Measurements from ENCODE around the gene SULT1C4.
A peak's percentile ranks its signal among the peaks of the same experiment; 100 is the strongest.
"Not testable (repeated sequence)": the region's sequence is repeated elsewhere in the genome, so short reads cannot be mapped to it uniquely, and the experiment has no call there.

SULT1C4 gene

DNA sequence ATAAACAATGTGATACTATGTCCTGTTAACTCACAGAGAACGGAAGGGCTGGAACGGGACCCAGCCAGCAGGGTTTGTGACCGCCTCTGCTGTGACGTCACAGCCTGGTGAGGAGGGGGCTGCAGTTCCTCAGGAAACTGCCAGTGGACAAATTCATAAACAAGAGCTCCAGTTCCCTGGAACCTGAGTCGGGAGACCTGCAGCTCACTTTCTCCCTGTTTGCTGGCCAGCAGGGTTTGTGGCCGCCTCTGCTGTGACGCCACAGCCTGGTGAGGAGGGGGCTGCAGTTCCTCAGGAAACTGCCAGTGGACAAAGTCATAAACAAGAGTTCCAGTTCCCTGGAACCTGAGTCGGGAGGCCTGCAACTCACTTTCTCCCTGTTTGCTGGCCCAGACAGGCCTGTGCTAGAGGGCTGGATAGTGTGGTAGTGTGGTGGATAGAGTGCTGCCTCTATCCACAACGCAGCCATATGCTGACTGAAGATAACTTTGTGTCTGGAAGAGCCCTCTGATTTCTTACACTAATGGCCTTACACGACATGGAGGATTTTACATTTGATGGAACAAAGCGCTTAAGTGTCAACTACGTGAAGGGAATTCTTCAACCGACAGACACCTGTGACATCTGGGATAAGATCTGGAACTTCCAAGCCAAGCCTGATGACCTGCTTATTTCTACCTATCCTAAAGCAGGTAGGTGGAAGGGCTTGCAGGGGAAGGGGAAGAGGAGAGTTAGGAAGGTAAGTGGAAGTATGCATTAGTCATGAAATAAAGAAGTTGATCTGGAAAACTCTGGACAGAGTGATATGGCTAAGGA, at the start of gene SULT1C4:
Gene SULT1C4 (plus strand): TSS at position 140 of the 816 bp plus-strand sequence. CDS start 384 bp downstream, at position 524.
- DNase-seq (ENCODE audit: low spot score) (no peak), FAIRE-seq (no peak)

DNA sequence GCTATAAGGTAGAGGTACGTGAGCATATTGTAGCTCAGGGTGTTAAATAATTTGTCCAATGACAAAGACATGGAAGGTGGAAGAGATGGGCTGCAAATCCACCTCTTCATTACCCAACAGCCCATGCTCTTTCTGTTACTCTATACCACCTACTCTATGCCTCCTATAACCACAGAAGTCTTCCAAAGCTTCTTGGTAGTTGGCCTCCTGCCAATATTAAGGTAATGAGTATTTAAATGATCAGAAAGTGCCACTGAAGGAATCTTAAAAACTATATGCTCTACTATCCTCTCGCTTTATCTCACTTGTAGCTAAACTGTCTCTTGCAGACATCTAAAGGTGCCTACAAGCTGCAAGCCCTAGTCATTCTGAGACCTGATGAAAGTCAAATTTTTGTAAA, 48.0 kb upstream of the SULT1C4 start:
- no peak for DNase-seq (ENCODE audit: low spot score)
- no peak for FAIRE-seq

DNA sequence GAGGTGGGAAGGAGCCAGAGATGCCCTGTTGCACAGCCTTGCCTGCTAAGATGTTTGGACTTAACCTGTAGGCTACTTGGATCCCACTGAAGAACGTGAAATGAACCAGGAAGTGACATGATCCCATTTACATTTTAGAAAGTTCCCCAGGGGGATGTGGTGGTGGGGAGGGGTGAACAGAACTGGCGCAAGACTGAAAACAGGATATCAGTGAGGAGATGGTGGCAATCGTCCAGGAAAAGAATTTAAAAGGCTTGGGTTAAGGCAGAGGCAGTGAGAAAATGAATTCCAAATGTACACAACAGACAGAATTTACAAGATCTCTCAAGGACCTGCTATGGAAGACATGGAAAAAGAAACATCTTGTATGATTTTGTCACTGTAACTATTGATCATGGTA, 46.8 kb upstream of the SULT1C4 start:
- FAIRE-seq (no peak), DNase-seq (ENCODE audit: low spot score) (no peak)

DNA sequence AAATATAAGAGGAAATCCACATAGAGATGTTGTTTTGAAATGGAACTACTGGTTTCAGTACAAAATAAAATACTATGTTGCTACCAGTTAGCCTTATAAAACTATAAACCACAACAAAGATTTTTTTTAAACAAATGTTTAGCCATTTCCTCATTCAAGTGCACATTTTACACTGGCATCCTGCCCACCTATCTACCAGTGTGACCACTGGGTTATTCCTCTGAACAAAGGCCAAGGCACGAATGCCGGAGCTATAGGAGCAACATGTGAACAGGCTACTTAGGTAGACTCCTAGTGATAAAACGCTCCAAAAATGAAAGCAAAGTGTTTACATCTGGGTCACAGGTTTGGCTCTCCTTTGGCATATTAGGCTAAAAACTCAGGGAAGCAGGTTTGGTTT, 31.8 kb upstream of the SULT1C4 start:
- no peak for FAIRE-seq
- no peak for DNase-seq (ENCODE audit: low spot score)

DNA sequence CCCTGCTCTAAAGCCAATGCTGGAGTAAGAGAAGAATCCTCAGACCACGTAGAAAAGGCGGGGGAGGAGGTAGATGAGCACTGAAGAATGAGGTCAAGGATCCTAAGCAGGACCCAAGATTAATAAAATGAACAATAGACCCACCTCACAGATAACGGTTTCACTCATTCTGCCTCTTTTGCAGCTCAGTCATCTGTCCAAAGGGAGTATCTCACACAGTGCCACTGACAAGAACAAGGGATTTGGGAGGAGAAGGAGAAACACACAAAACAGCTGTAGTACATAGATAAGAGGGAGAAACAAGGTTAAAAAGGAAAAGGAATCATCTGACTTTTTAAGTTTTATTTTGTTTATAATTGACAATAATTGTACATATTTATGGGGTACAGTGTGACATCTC, 30.9 kb upstream of the SULT1C4 start:
- no peak for FAIRE-seq
- no peak for DNase-seq (ENCODE audit: low spot score)

DNA sequence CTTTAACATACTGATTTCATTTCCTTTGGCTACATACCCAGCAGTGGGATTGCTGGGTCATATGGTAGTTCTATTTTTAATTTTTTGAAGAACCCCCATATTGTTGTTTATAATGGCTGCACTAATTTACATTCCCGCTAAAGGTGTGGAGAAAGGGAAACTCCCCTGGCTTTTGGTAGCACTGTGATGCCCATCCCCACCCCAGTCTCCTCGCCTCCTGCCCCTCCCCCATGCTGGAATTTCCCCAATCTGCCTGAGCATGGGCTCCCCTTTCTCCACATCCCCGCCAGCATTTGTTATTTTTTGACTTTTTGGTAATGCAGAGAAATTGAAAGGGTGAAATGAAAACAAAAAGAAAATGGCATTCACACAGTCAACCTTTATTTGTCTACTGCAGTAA, 30.0 kb upstream of the SULT1C4 start:
- FAIRE-seq (no peak), DNase-seq (ENCODE audit: low spot score) (no peak)

DNA sequence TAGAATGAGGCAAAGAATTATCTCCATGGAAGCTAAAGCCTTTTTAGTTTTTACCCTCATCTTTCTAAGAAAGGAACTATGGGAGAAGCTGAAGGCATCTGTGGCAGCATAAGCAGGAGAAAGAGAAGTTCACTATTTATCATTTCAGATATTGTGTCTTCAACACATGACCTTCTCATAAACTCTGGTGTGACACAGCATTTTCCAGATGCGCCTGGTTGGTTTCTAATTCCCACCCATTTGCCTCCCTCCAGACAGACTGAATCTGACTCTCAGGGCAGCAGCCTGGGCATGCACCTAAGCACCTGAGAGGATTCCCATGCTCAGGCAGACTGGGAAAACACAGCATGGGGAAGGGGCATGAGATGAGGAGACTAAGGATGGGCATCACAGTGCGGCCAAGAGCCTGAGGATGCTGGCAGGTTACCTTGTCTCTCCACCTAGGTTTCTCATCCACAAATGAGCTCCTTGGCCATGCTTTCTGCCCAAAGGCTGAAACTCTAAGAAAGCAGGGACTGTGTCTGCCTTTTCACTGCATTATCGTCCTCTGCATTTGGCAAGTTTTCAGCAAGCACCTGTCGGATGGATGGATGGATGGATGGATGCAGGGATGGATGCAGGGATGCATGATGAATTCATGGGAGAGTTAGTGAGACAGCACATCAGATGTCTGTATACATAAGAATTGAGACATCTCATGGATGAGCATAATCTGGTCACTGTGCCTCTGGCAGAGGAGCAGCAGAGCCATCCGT, 28.8 kb upstream of the SULT1C4 start:
- FAIRE-seq: peak; percentile 14
- peak; percentile 41 for DNase-seq (ENCODE audit: low spot score)

DNA sequence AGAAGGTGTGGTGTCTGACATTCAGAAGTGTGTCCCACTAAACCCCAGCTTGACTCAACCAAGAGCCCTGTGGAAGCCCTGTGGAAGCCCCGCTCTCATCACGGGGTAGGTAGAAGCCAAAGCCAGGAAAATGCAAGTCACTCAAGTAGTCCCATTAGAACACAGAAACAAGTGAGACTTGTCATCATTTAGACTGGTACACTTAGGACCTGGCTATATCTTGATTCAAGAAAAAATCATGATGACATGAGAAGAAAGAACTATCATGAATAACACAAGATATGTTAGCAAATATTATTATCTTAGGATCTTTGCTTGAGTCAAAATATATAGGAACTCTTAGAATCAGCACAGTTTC, 28.2 kb upstream of the SULT1C4 start:
- DNase-seq (ENCODE audit: low spot score) (no peak), FAIRE-seq (no peak)

DNA sequence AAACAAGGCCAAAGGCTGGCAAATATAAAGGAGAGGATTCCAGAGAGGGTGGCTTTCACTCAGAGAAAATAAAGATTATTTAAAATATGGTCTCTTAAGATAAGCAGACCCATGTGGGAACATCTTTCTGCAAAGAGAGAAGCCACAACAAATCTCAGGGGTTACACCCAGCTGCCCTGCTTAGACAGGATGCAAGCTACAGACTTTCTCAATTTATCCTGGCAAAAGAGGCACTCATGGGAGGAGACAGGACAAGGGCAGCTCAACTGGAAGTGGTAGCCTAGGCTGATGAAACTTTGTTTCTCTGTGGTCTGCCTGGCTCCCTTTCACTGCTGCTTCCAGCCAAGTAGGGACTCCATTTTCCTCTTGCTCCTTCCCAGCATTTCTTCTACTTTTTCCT, 25.9 kb upstream of the SULT1C4 start:
- FAIRE-seq (no peak), DNase-seq (ENCODE audit: low spot score) (no peak)

DNA sequence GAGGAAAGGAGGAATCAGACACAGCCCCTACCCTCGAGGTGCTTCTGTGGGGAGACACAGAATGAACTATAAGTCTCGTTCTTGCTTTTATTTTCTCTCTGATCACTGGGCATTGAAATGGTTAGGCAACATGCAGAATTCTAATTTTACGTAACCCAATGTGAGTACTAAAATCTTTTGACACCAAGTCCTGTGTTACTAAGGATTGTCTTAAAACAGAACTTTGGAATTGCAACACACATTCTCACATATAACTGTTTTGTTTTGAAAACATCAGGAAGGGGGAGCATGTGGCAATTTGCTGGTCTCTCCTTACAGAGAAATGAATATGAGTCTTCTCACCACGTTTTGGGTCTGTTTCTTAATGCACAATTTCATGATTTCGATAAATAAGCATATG, 23.6 kb upstream of the SULT1C4 start:
- FAIRE-seq: no peak
- no peak for DNase-seq (ENCODE audit: low spot score)

DNA sequence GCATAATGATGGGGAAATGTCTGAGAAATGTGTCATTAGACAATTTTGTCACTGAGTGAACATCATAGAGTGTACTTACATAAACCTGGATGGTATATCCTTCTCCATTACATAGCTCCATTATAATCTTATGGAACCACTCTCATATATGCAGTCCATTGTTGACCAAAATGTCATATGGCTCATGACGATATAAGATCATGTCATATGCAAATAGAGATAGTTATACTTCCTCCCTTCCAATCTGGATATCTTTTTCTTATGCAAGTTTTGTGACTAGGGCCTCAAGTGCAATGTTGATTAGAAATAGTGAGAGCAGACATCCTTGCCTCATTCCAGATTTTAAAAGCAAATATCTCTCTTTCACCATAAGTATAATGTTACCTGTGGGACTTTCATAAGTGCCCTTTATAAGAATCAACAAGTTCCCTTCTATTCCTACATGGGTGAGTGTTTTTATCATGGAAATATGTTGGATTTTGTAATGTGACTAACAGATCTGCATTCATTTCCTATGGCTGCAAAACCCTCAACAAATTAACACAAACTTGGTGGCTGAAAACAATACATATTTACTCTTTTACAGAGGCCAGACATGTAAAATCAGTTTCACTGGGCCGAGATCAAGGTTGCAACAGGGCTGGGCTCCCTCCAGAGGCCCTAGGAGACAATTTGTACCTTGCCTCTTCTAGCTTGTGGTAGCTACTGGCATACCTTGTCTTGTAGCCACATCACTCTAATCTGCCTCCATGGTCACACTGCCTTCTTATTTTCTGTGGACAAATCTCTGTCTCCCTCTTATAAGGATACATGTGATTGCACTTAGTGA, 21.6 kb upstream of the SULT1C4 start:
- DNase-seq (ENCODE audit: low spot score) (no peak), FAIRE-seq (no peak)

DNA sequence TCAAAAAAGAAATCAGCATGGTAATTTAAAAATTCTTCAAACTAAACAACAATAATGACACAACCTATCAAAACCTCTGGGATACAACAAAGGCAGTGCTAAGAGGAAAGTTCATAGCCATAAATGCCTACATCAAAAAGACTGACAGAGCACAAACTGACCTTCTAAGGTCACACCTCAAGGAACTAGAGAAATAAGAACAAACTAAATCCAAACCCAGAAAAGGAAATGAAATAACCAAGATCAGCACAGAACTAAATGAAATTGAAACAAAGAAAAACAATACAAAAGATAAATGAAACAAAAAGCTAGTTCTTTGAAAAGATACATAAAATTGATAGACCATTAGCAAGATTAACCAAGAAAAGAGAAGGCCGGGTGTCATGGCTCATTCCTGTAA, 18.4 kb upstream of the SULT1C4 start:
- peak; percentile 25 for FAIRE-seq
- not testable (repeated sequence) for DNase-seq (ENCODE audit: low spot score)

DNA sequence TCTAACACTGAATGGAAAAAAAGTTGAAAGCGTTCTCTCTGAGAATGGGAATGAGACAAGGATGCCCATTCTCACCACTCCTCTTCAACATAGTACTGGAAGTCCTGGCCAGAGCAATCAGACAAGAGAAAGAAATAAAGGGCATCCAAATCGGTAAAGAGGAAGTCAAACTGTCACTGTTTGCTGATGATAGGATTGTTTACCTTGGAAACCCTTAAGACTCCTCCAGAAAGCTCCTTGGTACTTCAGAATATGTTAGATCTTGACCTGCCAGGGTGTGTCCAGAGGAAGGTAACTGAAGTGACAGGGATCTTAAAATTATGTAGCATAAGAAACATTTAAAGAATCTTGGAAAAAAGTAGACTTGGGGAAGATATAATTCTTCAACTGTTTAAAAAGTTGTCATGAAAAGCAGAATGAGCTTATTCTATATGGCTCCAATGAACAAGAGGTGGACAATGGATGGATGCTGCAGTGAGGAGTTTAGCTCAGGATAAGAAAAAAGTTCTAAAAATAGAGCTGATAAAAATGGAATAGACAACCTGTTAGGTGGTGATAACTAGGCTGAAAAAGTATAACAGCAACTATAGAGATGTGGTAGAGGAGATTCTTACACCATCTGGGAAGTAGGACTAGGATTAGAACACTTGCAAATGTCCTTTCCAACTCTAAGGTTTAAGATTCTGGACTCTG, 16.8 kb upstream of the SULT1C4 start:
- FAIRE-seq (no peak), DNase-seq (ENCODE audit: low spot score) (no peak)

DNA sequence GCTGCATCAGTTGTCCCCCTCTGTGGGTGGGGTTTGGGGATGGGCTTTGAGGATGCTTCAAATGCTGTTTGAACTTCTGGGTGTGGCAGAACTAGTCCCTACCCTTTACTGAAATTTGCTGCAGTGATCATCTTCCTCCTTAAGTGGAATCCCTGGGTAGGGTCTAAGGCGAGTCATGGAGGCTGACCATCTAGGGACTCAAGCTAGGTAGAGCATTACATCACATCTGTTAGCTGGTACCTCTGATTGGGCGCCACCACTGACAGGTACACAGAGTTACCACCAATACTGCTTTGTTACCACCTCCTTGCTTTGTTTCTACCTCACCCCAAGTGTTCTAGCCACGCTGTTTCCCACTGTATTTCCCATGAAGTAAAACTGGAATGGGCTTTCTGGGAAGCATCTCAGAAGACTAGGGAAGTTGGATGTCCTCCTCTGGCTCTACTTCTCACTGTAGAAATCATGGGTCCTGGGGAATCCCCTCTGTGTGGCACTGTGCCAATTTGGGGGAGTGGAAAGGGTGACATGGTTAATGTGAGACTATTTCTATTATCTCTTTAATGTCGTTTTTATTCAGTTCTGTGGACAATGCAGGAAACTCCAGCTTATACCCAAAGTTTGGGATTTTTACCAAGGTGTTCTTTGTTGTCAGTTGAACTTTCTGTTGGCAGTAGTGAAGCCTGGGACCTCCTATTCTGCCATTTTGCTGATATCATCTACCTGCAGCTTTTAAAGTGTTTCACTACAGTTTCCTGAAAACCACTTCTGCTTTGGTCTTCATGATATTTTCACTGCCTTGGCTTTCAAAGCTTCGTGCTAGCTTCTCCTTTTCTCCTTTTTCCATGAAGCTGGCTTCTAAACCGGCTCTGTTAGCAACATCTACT, 14.5 kb upstream of the SULT1C4 start:
- no peak for DNase-seq (ENCODE audit: low spot score)
- no peak for FAIRE-seq

DNA sequence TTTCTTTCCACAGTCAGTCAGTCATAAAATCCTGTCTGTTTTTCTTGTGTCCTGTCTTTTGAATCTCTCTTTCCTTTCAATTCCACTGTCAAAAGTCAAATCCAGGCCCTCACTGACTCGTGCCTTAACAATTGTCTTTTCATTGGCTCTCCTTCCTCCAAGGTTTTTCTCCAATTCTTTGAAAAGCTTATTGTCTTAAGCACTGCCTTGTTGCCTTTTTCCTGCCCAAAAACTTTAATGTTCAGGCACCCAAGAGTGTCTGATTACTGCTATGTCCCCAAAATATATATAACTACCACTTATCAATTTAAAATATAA, 13.9 kb upstream of the SULT1C4 start:
- DNase-seq (ENCODE audit: low spot score): peak; percentile 37
- FAIRE-seq: no peak

DNA sequence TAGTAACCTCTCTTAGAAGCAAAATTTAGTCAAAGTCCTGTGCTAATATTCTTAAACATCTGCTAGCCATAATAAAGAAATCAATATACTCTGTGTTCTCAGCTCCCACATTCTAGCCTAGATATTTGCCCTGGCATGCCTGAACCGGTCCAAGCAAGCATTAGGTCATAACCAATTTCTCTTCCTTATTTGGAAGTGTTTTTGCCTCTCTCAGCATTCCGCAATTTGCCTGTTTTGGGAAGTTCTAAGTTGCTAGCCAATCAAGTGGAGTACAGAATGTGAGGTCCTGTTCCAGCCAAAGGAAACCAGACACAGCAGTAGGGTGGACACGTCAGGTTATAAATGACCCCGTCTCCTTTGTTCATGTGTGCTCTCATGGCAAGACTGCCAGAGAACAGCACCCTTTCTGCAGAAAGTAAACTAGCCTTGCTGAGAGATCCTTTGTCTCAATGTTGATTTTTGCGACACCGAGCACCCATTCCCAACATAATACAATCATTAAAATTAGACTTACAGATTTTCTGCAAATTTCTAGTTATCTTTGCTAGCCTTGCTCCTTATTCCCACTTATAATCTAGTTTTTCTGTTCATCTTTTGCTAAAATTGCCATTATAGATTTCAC, 13.0 kb upstream of the SULT1C4 start:
- FAIRE-seq (no peak), DNase-seq (ENCODE audit: low spot score) (peak; percentile 31)

DNA sequence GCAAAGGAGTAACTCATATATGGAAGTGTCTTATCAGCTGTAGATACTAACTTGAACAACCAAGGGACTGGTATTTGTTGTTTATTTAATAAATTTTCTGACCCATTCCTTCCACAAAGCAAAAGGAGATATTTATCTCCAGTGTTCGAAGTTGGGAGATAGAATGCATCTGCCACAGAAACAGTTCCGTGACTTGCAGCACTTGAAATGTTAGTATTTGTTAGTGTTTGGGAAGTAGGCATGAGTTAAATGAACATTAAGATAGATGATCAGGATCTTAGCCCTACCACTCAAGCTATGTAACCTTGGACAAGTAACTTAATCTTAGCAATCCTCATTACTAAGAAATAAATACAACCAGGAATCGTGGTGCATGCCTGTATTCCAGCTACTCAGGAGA, 12.1 kb upstream of the SULT1C4 start:
- FAIRE-seq (no peak), DNase-seq (ENCODE audit: low spot score) (no peak)

DNA sequence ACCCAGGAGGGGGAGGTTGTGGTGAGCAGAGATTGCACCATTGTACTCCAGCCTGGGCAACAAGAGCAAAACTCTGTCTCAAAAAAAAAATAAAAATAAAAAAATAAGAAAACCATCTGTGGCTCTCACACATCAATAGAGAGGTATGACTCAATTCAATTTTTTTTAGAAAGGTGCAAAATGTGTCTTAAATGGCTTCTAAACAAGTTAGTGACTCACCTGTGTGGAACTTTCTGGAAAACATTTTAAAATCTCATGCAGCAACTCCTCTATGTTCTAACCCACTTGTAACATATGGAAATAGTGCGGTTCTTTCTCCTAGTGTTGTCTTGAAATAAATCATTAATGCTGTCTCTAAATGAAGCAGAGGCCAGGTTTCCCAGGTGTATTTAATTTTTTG, 10.7 kb upstream of the SULT1C4 start:
- no peak for DNase-seq (ENCODE audit: low spot score)
- FAIRE-seq: no peak

DNA sequence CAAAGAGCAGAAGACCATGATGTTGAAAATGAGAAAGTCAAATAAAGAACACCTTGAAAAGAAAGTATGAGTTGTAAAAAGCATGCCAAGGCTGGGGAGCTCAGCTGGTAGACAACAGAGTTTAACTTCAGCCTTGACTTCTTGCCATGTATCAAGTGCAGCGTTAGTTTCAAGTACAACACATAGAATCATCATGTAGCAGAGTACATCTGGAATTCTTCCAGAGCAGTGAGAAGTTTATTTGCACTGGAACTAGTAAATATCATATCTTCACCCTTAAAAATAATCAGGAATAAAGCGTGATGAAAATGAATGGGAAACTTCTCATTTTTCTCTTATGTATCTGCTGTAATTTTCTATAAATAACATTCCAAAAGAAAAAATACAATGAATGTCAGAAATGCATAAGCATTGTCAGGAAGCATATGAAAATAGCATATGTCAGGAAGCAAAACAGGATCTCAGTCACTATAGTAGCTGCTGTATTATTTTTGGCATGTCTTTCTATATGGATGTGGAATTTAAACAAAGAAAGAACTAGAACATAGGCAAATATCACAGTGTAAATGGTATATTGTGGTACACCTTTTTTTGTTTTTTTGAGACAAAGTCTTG, 10.1 kb upstream of the SULT1C4 start:
- no peak for DNase-seq (ENCODE audit: low spot score)
- FAIRE-seq: no peak

DNA sequence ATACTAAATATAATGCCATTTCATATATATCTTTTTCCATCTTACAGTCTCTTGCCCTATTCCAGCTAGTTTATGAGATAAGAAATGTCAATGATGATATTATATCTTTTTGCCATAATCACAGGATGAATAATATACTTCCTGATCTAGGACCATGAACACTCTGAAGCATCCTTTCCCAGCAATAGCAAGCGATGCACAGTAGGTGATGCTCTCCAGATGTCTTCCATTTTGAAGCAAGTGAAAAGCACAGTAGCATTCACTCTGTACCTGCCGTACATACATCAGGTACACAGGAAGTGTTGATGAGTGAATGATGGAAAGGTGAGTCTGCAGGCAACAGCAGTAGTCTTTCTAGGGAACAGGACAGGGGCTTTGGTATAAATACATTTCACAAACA, 8.6 kb upstream of the SULT1C4 start:
- DNase-seq (ENCODE audit: low spot score) (no peak), FAIRE-seq (no peak)

Data from RCC 7860 (cell line).